Fibroblast of skin of back (primary cell): ENCODE measurements around the gene ROPN1.
"Not testable (repeated sequence)": the region's sequence is repeated elsewhere in the genome, so short reads cannot be mapped to it uniquely, and the experiment has no call there.

ENCODE experiments used
- DNase-seq: peaks from one replicate; pipeline ENCODE4 v3.0.0-alpha.2; 2013

Gene ROPN1

DNA sequence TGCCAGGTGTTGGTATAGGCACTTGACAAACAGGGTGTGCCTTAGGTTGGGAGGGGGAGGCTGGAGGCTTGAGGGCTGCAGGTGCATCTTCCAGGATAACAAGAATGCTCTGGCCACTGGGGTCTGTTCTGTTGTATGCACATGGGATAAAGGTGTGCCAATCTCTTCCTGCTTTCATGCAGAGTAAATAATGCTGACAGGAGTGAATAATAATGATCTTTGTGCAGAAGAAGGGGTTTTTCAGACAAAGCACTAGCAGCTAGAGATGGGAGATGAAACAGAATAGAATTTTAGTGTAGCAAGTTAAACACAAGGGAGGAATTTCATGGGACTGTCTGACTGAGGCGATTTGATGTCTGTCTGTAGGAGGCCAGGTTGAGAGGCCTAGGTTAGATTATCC lies 1.9 kb upstream of the ROPN1 start:
- no peak for DNase-seq

DNA sequence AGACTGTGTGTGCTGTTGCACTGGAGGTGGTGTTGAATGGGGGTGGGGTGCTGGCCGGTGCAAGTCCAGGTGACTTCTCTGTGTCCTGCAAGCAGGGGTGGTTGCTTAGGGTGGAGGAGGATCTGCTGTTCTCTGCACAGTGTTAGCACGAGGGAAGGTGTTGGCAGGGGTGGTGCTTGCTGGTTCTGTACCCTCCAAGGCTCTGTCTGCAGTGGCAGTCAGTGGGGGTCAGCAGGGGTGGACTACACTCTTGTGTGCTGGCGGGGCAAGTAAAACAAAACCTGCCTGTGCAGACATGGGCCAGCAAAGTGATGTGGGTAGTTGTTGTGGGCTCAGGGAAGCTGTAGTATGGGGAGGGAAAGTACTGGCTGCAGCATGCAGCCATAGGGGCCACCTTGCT lies 5.5 kb downstream of the ROPN1 start:
- DNase-seq, result no peak

DNA sequence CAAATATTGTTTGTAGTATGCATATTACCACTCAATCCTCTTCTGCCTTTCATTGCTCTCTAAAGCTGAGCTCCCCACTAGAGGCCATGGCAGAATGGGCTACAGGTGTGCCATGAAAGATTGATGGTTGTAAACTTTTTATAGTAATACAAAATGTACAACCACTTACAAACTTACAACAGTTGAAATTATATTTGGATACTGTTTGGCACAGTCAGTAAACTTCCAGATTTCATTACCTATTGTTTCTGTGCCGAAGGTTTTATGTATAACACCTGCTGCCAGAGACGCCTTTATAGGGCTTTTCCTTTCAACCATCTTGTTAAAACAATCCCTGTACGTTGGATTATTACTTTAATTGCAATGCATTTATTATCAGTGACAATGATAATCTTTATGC lies 7.0 kb downstream of the ROPN1 start:
- no peak for DNase-seq

GRCh38 chr3:123984350-123984749 lies 7.6 kb downstream of the ROPN1 start:
- DNase-seq, result no peak

- not testable (repeated sequence) for DNase-seq
These were observed 10.6 kb downstream of the ROPN1 start for GRCh38 chr3:123981317-123981716.

DNA sequence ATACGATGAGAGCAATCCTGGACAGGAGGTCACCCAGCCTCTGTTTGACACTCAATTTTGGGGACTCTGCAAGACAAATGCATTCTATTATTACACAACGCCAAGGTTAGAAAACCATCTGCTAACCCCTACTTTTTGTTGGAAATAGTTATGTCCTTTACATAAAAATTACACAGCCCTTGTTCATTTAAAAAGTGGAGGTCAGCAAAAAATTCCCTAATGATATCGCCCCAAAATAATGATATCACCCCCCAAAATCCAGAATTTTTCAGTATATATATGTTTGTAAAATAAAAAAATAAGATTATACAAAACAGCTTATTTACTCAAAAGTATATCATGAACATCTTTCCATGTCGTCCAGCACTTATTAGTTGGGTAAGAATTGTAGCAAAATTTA lies 11.4 kb downstream of the ROPN1 start:
- DNase-seq, result no peak

DNA sequence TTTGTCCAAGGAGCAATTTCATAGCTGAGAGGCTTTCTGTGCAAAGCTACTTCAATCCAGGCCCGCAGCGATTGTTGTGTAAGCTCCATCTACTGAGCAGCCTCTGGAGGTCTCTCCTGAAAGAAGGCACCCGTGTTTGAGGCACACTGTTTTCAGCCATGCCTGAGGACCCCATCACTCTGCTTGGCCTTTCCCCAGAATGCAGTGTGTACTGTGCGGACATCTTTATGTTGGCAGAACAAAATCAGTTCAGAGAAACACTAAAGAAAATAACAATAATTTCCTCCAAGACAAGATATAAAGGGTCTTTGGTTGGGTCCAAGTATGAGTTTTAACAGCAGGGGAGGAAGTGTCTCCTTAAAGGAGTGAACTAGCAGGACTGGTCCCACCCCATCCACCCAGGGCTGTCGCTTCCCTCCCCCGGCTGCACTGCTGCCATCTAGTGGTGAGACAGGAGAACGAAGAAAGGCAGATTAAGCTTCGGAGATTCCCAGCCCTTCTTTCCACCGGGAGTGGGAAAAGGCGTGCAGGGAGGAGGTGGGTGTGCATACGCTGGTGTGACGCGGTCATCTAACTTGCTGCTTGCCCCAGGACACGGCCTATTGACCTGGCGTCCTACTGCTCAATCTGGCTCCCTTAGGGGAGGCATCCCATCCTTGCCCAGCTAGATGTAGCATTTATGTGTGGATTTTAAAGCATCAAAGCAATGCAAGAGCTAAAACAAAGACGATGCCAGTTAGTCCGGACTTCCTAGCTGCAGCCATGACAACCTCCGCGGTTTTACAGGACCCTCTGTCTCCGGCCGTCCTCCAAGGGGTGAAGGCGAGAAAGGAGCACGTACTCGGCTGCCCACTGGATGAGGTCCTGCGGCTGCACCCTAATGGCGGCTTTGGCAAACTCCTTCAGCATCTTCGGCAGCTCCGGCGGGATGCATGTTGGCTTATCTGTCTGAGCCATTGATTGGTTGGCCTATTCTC lies 12.1 kb downstream of the ROPN1 start:
- peak; percentile 52 for DNase-seq

DNA sequence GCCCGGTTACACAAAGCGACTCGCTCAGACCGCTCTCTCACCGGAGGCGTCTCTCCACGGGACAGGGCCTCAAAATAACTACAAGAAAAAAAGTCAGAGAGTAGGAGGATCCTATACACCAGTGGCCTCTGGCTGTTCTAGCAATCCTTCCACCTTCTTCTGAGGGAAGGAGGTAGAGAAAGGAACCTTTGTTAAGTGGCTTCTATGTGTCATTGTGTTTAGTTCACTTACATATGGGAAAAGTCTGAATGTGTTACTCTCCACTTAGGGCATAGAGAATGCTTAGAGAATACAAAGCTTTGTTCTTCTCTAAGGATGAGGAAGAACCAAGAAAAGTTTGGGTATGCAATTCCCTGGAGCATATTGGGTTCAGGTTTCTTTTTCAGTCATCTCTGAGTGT lies 15.0 kb downstream of the ROPN1 start:
- DNase-seq, result not testable (repeated sequence)

GRCh38 chr3:123976181-123976898 lies 15.6 kb downstream of the ROPN1 start:
- DNase-seq, result not testable (repeated sequence)

- not testable (repeated sequence) for DNase-seq
These were observed 16.9 kb downstream of the ROPN1 start for GRCh38 chr3:123975030-123975429.

DNA sequence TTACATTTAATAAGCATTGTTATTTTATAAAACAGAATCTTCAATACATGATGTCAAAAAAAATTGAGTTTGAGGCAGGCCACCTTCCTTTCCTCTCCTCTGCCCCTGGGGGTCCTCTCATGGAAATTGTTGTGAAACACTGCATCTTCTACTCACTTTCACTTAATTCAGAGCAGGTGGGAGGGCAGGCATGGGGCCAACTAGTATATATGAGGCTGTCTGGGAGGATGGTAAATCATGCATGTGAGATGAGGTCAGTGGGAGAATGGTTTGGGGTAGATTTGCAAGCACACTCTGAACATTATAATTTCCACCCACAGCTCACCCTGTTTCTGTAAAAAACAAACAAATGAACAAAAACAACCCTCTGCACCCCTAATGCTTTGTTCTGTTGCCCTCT lies 20.5 kb downstream of the ROPN1 start:
- DNase-seq, result no peak

- DNase-seq, result not testable (repeated sequence)
These were observed 24.7 kb downstream of the ROPN1 start for GRCh38 chr3:123967260-123967659.

- not testable (repeated sequence) for DNase-seq
These were observed 25.1 kb downstream of the ROPN1 start for GRCh38 chr3:123966799-123967198.

GRCh38 chr3:123964793-123965192 lies 27.1 kb downstream of the ROPN1 start:
- DNase-seq, result not testable (repeated sequence)

DNA sequence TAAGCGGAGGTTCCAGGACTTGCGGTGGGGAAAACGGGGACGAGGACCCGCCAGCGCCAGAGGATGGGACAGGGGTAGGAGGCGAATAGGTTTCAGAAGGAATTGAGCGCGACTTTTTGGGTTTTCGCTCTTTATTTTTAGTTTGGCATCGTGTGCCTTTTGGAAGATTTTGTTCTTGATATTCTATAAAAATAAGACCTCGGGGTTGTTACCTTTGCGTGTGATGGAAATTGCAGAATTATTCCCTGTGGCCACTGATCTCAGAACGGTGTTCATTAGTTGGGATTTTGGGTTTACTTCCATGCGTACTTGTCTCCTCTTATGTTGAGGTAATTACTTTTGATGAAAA lies 30.4 kb downstream of the ROPN1 start:
- no peak for DNase-seq

DNA sequence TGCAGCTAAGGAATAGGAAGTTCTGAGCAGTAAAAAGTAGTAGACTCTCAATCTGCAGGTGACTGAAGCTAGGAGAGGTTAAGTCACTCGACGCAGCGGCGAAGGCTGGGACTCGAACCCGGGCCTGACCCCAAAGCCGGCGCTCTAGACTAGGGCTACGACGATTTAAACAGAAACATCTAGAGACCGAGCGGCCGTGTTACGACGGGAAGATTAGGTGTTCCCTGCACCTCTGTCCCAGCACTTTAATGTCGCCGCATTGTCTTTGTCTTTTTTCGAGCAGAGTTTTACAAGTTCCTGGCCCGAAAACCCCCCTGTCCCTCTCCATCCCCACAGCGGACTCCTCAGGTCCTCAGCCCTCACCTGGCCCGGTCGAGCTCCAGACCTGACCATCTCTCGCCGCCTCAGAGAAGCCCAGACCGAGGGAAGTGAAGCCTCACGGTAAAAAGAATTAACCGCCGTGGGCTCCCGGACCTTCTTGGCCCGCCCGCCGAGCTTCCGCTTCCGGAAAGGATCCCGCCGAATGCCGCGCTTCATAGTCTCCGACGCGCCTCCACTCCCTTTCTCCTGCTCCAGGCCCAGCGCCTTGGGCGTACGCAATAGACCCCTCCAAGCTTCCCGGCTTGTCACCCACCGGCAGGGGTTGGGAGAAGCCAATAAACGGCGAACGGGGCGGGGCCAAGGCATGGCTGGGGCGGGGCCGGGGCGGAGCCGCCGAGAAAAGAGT lies 31.0 kb downstream of the ROPN1 start, which contains the start of gene CCDC14:
Gene CCDC14, minus strand, starts transcription at position 449 of the 727 bp plus-strand sequence. Its CDS starts 56 bp downstream, at position 393.
- DNase-seq, result peak; percentile 98

GRCh38 chr3:123953735-123954134 lies 38.2 kb downstream of the ROPN1 start:
- DNase-seq, result no peak

DNA sequence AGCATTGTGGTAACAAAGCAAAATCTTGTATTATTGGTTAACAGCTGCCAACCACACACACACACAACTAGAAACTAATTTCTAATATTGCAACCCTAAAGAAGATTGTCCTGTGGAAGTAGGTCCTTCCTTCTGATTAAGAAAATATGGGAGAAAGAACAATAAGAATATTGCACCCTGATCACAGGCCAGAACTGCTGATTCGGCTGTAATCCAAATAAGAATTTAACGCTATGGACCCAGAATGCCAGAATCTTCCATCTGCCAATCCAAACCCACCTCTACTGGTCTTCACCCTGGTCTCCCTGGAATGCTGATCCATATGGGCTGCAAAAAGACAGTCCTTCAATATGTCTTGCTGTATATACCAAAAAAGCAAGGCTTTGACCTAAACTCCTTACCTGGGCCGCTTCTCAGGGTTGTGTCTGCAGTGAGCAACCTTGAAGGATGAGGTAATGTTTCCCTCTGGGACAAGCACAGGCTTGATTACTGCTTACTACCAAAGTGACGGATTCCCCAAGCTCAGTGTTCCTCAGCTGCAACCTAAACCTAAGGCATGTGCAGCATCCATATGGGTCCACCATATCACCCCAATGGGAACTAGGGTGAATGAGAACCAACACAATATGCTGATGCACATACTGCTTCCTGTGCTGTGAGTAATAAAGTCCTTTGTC lies 38.9 kb downstream of the ROPN1 start:
- no peak for DNase-seq

DNA sequence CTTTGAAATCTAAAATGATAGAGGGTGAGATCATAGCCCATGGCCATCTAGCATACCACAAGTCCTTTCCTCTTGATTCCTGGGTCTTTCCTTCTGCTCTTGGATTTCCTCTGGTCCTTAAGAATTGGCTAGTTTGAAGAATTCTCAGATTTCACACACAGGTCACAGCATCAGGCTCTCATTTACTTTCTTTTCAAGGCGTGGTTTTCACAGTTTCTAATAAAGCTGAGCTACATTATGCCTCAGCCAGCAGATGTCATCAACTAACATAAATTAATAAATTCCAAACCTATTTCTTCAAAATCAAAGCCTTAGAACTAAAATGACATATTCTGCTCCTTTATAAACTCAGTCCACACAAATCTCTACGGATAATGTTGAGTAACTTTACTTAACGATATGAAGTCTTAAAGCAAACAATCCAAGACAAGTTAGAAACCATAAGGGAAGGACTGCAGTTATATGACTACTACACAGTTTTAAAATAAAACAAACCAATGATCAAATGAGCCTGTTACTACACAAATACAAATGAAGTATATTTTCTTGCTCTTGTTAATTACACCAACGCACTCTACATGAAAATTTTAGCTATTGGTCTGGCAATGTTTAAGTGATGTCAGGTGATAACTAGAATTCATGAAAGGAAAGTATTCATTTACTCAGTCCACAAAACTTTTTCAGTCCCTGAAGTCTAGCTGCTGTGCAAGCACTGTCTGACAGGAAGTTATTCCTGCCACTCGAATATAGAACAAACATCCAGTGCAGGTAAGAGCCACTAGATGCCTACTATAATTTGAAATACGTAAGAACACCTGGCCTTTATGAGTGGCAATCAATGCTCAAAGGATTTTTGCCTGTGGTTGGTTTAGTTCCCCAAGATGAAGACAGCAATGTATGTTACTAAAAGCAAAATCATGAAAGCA lies 40.1 kb downstream of the ROPN1 start:
- no peak for DNase-seq

- peak; percentile 86 for DNase-seq
These were observed 42.3 kb downstream of the ROPN1 start for GRCh38 chr3:123949641-123950040.

- DNase-seq, result no peak
These were observed 43.5 kb downstream of the ROPN1 start for GRCh38 chr3:123948449-123948848.
